Activated CD8-positive, alpha-beta memory T cell treated with anti-CD3 and anti-CD28 coated beads, Interleukin-2, amount 10 ng/mL, durations not matched to agents 7 days and 5 days (primary cell): ENCODE results near the gene AKAP12. TPM values are rescaled to one million over a fixed set of nuclear protein-coding genes. Genes with fewer than 3 reads are reported as not detected.

Source experiments
- ATAC-seq: fragments of 150-1000 bp; cut with Tn5 transposase; one replicate; pipeline ENCODE4 v1.10.0; 2021; ENCODE audit warnings: moderate library complexity
- CTCF ChIA-PET: fragments of 350-600 bp; sonication (Branson Sonifier 250); formaldehyde crosslinking; loops from one replicate; lab custom pipeline; 2021; ENCODE audit warnings: antibody characterized with exemption; lab: Charles Lee
- DNase-seq: peaks from one replicate; pipeline ENCODE4 v3.0.0-alpha.2; 2020
- H3K27ac Mint-ChIP-seq: one replicate; pipeline ENCODE4 v1.8.0; 2021; ENCODE audit warnings: mild to moderate bottlenecking, mixed read lengths
- H3K27me3 Mint-ChIP-seq: one replicate; pipeline ENCODE4 v1.8.0; 2021; ENCODE audit warnings: mixed read lengths
- H3K36me3 Mint-ChIP-seq: one replicate; pipeline ENCODE4 v1.8.0; 2021; ENCODE audit warnings: mild to moderate bottlenecking, mixed read lengths
- H3K4me1 Mint-ChIP-seq: one replicate; pipeline ENCODE4 v1.8.0; 2021; ENCODE audit warnings: mixed read lengths
- H3K4me3 Mint-ChIP-seq: one replicate; pipeline ENCODE4 v1.8.0; 2021; ENCODE audit warnings: mild to moderate bottlenecking, moderate library complexity, mixed read lengths
- H3K9me3 Mint-ChIP-seq: one replicate; pipeline ENCODE4 v1.8.0; 2022; ENCODE audit warnings: low read depth, mixed read lengths
- total RNA-seq, 2 experiments: library from RNA; stranded (reverse); gene quantifications; one replicate each; pipeline ENCODE4 v1.2.3, GENCODE V29; 2021

AKAP12 gene, protein sequence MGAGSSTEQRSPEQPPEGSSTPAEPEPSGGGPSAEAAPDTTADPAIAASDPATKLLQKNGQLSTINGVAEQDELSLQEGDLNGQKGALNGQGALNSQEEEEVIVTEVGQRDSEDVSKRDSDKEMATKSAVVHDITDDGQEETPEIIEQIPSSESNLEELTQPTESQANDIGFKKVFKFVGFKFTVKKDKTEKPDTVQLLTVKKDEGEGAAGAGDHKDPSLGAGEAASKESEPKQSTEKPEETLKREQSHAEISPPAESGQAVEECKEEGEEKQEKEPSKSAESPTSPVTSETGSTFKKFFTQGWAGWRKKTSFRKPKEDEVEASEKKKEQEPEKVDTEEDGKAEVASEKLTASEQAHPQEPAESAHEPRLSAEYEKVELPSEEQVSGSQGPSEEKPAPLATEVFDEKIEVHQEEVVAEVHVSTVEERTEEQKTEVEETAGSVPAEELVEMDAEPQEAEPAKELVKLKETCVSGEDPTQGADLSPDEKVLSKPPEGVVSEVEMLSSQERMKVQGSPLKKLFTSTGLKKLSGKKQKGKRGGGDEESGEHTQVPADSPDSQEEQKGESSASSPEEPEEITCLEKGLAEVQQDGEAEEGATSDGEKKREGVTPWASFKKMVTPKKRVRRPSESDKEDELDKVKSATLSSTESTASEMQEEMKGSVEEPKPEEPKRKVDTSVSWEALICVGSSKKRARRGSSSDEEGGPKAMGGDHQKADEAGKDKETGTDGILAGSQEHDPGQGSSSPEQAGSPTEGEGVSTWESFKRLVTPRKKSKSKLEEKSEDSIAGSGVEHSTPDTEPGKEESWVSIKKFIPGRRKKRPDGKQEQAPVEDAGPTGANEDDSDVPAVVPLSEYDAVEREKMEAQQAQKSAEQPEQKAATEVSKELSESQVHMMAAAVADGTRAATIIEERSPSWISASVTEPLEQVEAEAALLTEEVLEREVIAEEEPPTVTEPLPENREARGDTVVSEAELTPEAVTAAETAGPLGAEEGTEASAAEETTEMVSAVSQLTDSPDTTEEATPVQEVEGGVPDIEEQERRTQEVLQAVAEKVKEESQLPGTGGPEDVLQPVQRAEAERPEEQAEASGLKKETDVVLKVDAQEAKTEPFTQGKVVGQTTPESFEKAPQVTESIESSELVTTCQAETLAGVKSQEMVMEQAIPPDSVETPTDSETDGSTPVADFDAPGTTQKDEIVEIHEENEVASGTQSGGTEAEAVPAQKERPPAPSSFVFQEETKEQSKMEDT (N-terminal part only)
- under 1 TPM; 0.75 to 0.85 TPM for total RNA-seq

DNA sequence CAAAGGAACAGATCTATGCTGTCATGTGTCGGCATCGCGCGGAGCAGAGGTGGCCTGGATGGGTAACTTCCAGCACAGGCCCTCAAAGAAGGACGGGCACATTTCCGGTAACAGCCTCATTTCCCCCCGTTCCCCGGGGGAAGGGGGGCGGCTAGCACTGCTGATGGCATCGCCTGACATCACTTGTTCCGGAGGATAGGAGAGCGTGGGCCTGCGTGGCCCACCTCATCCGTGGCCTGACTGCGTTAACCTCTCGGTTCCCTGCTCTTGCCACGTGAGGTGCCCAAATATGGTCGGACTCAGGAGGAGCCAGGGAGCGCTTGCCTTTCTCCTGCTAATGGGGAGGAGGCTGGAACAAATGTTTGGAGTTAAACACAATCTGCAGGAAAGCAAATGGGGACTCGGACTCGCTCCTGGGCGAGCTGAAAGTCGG is at the start of gene AKAP12:
TSS of gene AKAP12 (plus strand) at position 365 of the 433 bp plus-strand sequence. CDS start 596 bp downstream, outside the sequence.
- Mint-ChIP-seq H3K27ac (no peak within 1 kb of the TSS), H3K4me1 (peaks cover 11% of the 10 kb centered on the region), H3K27me3 (peaks cover 79% of the 10 kb centered on the region), H3K36me3 (no peaks in the 10 kb centered on the region), H3K9me3 (no peaks in the 10 kb centered on the region), H3K4me3 (peak within 1 kb of the TSS; percentile 53)
- CTCF ChIA-PET: interaction anchor here (0.9 to 1.2 kb wide), 2 partner anchors 70 to 85 kb away, joined by 3 to 4 read pairs; no protein-coding TSS in a partner anchor
- no peak for DNase-seq
- ATAC-seq: no peak

DNA sequence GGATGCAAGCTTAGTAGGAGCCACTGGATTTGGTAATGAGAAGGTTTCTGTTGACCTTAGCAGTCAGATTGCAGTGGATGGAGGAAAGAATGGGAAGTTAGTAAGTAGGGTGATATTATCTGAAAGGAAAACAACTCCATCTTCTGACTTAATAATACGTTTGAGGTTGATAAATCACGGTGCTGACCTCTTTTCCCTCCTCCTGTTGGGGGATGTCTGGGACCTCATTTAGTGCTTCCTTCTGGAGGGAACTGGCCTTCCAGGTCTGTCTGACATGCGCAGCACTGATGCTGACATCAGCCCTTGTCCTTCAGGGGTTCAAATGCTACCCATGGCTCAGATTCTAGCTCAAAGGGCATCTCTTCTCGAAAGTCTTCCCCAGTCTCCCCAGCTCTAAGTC is 48.2 kb upstream of the AKAP12 start:
- H3K36me3 Mint-ChIP-seq: no peaks in the 10 kb centered on the region
- CTCF ChIA-PET: no interaction called here
- no peaks in the 10 kb centered on the region for H3K9me3 Mint-ChIP-seq
- peaks cover 22% of the 10 kb centered on the region for H3K27me3 Mint-ChIP-seq
- ATAC-seq (no peak), DNase-seq (no peak)
- no peak overlapping the region for H3K27ac Mint-ChIP-seq
- no peaks in the 10 kb centered on the region for H3K4me1 Mint-ChIP-seq
- no peak overlapping the region for H3K4me3 Mint-ChIP-seq

DNA sequence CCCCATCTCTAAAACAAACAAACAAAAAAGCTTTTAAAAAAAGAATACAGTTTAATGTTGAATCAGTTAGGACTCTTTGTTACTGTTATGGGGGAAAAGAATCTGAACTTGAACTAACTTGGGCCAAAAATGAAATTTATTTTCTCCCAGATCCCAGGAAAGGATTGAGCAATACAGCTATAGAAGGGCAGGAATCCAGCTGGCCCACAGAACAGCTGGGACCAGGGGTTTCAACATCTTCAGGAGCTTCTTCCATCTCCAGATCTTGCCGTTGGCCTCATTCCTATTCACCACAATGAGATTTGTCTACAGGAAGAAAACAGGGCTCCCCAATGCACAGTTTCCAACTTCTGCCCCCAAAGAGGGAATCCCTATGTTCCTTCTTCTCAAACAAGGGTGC is 43.2 kb upstream of the AKAP12 start:
- no peaks in the 10 kb centered on the region for H3K36me3 Mint-ChIP-seq
- DNase-seq: no peak
- CTCF ChIA-PET: interaction anchor here (0.9 kb wide), 1 partner anchor 99 kb away, joined by 3 read pairs; no protein-coding TSS in a partner anchor
- H3K27me3 Mint-ChIP-seq: peaks cover 18% of the 10 kb centered on the region
- H3K4me1 Mint-ChIP-seq: no peaks in the 10 kb centered on the region
- no peak overlapping the region for H3K27ac Mint-ChIP-seq
- H3K4me3 Mint-ChIP-seq: no peak overlapping the region
- no peak for ATAC-seq
- no peaks in the 10 kb centered on the region for H3K9me3 Mint-ChIP-seq

DNA sequence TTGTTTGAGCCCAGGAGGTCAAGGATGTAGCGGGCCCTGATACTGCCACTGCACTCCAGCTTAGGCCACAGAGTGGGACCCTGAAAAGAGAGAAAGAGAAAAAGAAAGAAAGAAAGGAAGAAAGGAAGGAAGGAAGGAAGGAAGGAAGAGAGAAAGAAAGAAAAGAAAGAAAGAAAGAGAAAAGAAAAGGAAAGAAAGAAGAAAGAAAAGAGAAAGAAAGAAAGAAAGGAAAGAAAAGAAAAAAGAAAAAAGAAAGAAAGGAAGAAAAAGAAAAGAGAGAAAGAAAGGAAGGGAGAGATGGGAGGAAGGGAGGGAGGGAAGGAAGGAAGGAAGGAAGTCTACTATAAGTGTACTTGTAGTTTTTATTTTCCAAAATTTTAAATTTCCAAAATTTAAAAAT is 42.2 kb upstream of the AKAP12 start:
- Mint-ChIP-seq H3K4me1 (no peaks in the 10 kb centered on the region), H3K9me3 (no peaks in the 10 kb centered on the region), H3K36me3 (no peaks in the 10 kb centered on the region), H3K4me3 (no peak overlapping the region), H3K27ac (no peak overlapping the region), H3K27me3 (peaks cover 22% of the 10 kb centered on the region)
- ATAC-seq: no peak
- CTCF ChIA-PET: no interaction called here
- DNase-seq: no peak

DNA sequence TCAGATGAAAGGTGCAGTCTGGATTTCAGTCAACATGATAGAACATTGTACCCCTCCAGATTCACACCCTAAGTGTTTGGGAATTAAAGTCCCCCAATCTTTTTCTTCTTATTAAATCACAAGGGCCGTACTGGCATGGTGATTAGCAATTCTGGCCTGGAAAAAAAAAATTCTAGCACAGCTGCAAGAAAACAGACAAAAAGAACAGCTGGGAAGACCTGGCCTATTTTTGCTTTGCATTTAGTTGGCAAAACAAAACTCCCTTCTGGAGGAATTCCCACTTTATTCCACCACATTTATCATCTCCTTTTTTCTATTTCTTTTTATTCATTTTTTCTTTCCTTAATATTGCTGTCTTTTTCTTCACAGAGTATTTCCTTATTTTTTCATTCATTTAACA is 39.8 kb upstream of the AKAP12 start:
- no peaks in the 10 kb centered on the region for H3K36me3 Mint-ChIP-seq
- no peak for ATAC-seq
- H3K4me1 Mint-ChIP-seq: no peaks in the 10 kb centered on the region
- peaks cover 34% of the 10 kb centered on the region for H3K27me3 Mint-ChIP-seq
- H3K27ac Mint-ChIP-seq: no peak overlapping the region
- DNase-seq: no peak
- CTCF ChIA-PET: no interaction called here
- no peak overlapping the region for H3K4me3 Mint-ChIP-seq
- no peaks in the 10 kb centered on the region for H3K9me3 Mint-ChIP-seq

DNA sequence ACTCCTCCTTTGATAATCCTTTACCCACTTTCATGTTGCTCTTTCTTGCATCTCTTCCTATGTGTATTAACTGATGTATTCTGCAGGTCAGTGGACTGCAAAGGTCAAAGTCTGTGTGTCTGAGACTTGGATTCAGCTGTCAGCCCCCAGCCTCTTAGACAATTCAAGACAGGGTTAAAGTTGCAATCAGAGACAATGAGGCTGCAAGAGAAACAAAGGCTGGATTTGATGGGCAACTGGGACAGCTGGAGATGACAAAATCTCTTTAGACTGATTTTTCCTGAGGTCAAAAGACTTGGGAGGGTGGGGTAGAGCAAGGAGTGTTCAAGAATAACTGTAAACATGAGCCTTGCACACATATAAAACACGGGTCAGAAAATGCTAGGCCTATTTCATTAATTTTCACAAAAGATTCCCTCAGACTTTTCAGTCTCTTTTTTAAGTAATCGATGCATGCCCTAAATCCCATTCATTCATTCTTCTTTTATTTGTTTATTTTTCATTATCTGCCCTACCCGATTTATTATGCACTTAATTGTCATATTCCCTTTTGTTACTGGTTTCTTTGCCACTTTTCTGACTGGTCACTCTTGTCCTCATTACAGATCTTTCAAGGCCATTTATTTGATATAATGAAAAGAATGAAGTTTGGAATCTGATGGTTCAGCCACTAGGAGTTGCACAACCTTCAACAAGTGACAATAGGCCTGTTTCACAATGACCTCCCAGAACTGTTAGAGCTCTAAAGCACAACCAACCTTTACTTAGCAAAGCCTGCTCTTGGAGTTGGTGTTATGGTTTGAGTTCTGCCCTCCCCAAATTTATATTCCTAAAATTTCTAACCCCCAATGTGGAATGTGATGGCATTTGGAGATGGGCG is 33.8 kb upstream of the AKAP12 start:
- H3K9me3 Mint-ChIP-seq: no peaks in the 10 kb centered on the region
- no peak overlapping the region for H3K27ac Mint-ChIP-seq
- no peak overlapping the region for H3K4me3 Mint-ChIP-seq
- H3K27me3 Mint-ChIP-seq: peaks cover 56% of the 10 kb centered on the region
- H3K4me1 Mint-ChIP-seq: no peaks in the 10 kb centered on the region
- DNase-seq (no peak), ATAC-seq (no peak)
- H3K36me3 Mint-ChIP-seq: no peaks in the 10 kb centered on the region
- CTCF ChIA-PET: no interaction called here

DNA sequence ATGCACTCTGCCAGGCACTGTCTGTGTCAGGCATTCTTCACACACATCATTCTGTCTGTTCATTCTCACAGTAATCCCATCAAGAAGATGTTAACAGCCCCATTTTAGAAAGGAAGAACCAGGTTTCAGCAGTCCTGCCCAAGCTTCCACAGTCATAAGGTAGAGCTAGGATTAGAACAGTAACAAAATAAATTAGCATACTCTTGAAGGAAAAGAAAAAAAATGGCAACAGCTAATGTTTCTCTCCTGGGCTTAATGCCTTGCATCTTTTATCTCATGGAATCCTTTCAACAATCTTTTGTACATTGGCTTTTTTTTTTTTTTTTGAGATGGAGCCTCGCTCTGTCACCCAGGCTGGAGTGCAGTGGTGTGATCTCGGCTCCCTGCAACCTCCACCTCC is 32.1 kb upstream of the AKAP12 start:
- H3K9me3 Mint-ChIP-seq: no peaks in the 10 kb centered on the region
- ATAC-seq (no peak), DNase-seq (no peak)
- H3K27ac Mint-ChIP-seq: no peak overlapping the region
- no peak overlapping the region for H3K4me3 Mint-ChIP-seq
- H3K36me3 Mint-ChIP-seq: no peaks in the 10 kb centered on the region
- no peaks in the 10 kb centered on the region for H3K4me1 Mint-ChIP-seq
- peaks cover 45% of the 10 kb centered on the region for H3K27me3 Mint-ChIP-seq
- CTCF ChIA-PET: no interaction called here

DNA sequence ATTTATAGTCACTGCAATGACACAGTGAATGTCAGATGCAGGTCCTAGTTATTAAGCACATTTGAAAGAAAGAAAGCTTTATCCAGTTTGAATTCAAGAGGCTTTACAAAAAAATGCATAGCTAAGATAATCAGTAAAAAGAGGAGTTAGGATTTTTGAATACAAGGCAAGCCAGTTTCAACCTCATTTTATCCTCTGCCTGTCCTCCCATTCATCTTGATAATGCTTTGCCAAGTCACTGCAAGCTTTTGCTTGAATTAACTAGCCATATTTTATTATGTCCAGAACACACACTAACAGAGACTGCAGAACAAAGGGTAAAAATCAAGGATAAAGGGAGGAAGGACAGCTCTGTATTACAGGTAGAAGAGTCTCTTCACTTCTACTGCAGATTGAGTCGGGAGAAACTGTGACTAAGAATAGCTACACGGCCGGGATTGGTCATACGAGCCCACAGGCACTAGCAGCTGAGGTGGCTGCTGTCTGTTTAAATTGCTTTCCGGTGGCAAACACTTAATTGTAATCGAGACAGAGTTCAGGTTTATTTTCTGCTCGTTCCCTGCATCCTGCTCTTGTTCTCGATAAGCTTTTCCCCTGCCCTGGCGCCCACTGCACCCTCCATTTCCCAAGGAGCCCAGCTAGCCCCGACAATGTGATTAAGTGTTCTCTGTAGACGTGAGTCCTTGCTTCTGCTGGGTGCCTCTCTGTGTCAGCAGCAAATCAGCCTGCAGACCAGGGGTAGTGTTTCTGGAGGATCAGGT is 30.5 kb upstream of the AKAP12 start:
- DNase-seq (no peak), ATAC-seq (no peak)
- Mint-ChIP-seq H3K27me3 (peaks cover 32% of the 10 kb centered on the region), H3K4me1 (no peaks in the 10 kb centered on the region), H3K27ac (no peak overlapping the region), H3K9me3 (no peaks in the 10 kb centered on the region), H3K36me3 (no peaks in the 10 kb centered on the region), H3K4me3 (no peak overlapping the region)
- CTCF ChIA-PET: interaction anchor here (1.0 kb wide), 1 partner anchor 13 kb away, joined by 3 read pairs; no protein-coding TSS in a partner anchor

DNA sequence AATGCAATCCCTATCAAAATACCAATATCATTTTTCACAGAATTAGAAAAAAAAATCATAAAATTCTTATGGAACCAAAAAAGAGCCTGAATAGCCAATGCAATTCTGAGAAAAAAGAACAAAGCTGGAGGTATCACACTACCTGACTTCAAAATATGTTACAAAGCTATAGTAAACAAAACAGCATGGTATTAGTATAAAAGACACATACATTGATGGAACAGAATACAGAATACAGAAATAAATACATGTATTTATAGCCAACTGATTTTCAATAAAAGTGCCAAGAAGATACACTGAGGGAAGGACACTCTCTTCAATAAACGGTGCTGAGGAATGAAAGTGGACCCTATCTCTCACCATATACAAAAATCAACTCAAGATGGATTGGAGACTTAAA is 28.7 kb upstream of the AKAP12 start:
- no peaks in the 10 kb centered on the region for H3K9me3 Mint-ChIP-seq
- CTCF ChIA-PET: interaction anchor here (0.6 kb wide), 1 partner anchor 1479 kb away, joined by 3 read pairs; no protein-coding TSS in a partner anchor
- no peaks in the 10 kb centered on the region for H3K36me3 Mint-ChIP-seq
- H3K27me3 Mint-ChIP-seq: peaks cover 25% of the 10 kb centered on the region
- H3K4me3 Mint-ChIP-seq: no peak overlapping the region
- H3K4me1 Mint-ChIP-seq: no peaks in the 10 kb centered on the region
- ATAC-seq (no peak), DNase-seq (no peak)
- no peak overlapping the region for H3K27ac Mint-ChIP-seq

DNA sequence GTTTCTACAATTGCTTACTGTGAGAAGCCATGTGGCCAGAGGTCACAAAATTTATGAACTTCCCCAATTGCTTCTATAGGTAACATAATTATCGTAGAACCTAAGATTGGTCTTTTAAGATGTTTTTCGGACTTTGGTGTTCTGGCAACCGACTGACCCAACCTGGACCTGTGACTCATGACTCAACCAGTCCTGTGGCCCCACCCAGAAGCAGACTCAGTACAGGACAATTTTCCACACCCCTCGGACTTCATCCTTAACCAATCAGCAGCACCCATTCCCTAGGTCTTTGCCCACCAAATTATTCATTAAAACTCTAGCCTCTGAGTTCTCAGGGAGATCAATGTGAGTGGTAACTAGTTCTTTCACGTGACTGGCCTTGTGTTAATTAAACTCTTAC is 26.4 kb upstream of the AKAP12 start:
- Mint-ChIP-seq H3K4me1 (no peaks in the 10 kb centered on the region), H3K4me3 (no peak overlapping the region), H3K36me3 (no peaks in the 10 kb centered on the region), H3K9me3 (no peaks in the 10 kb centered on the region), H3K27ac (no peak overlapping the region), H3K27me3 (peaks cover 22% of the 10 kb centered on the region)
- no peak for ATAC-seq
- no peak for DNase-seq
- CTCF ChIA-PET: no interaction called here

DNA sequence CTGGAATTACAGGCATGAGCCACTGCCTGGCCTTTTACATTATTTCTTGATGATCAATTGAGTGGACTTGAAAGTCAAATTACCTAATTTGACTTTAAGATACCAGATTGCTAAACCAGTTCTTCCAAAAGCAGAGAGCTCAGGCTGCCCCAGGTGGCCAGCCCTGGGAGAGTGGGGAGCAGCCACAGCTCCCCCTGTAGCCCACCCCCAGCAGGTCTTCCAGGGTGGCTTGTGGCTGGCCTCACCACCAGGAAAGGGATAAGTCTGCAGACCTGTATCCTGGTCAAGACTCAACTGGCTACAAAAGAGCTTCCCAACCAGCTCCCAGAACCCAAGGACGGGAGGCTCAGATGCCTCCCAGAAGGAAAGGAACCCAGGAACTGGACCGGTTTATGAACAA is 23.8 kb upstream of the AKAP12 start:
- CTCF ChIA-PET: no interaction called here
- no peak for ATAC-seq
- peaks cover 13% of the 10 kb centered on the region for H3K27me3 Mint-ChIP-seq
- H3K9me3 Mint-ChIP-seq: no peaks in the 10 kb centered on the region
- no peaks in the 10 kb centered on the region for H3K4me1 Mint-ChIP-seq
- H3K27ac Mint-ChIP-seq: no peak overlapping the region
- DNase-seq: no peak
- no peaks in the 10 kb centered on the region for H3K36me3 Mint-ChIP-seq
- no peak overlapping the region for H3K4me3 Mint-ChIP-seq

DNA sequence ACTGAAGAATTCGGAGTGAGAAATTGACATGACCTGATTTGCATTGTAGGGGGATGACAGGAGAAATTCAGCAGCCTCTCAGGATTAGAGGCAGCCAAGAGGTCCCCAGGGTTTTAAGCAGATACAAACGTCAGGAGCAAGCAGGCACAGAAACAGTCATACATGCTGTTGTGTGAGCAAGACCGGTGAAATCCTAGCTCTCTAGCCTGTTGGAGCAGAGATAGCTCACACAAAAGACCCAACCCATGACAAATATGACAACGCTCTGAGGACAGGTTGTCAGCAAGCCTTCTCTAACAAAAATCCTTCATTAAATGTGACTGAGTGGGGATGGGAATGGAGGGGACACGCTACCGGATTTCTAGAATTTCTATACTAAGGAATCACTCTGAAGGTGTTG is 23.0 kb upstream of the AKAP12 start:
- no peaks in the 10 kb centered on the region for H3K9me3 Mint-ChIP-seq
- H3K4me1 Mint-ChIP-seq: no peaks in the 10 kb centered on the region
- H3K4me3 Mint-ChIP-seq: no peak overlapping the region
- CTCF ChIA-PET: no interaction called here
- DNase-seq (no peak), ATAC-seq (no peak)
- H3K36me3 Mint-ChIP-seq: no peaks in the 10 kb centered on the region
- H3K27me3 Mint-ChIP-seq: peaks cover 13% of the 10 kb centered on the region
- no peak overlapping the region for H3K27ac Mint-ChIP-seq
